Neural crest cell (in vitro differentiated cells): Measurements from ENCODE around the gene MYOT. TPM values are rescaled to one million over a fixed set of nuclear protein-coding genes. Genes with fewer than 3 reads are reported as not detected.

Experiments used
- DNase-seq: peaks from one replicate; pipeline ENCODE4 v3.0.0; 2021; ENCODE audit warnings: low read depth, mixed read lengths, low spot score
- H3K27ac Mint-ChIP-seq: one replicate; pipeline ENCODE4 v1.8.0; 2021; ENCODE audit warnings: mild to moderate bottlenecking, mixed read lengths; ENCODE audit not compliant: unreplicated experiment
- H3K27me3 Mint-ChIP-seq: 2 replicates; pipeline ENCODE4 v1.8.0; 2021; ENCODE audit warnings: low read depth, mild to moderate bottlenecking, mixed read lengths
- H3K36me3 Mint-ChIP-seq: 2 replicates; pipeline ENCODE4 v1.8.0; 2021; ENCODE audit warnings: low read depth, mild to moderate bottlenecking, mixed read lengths
- H3K4me1 Mint-ChIP-seq: 2 replicates; pipeline ENCODE4 v1.8.0; 2021; ENCODE audit warnings: mixed read lengths
- H3K4me3 Mint-ChIP-seq: one replicate; pipeline ENCODE4 v1.8.0; 2021; ENCODE audit warnings: mild to moderate bottlenecking, mixed read lengths
- H3K9me3 Mint-ChIP-seq: 2 replicates; pipeline ENCODE4 v1.8.0; 2021; ENCODE audit warnings: mixed read lengths
- CTCF ChIP-seq: fragments of 200-600 bp; sonication (generic); conservative IDR thresholded peaks from 2 replicates; pipeline ENCODE4 v1.5.0; 2021; ENCODE audit warnings: antibody characterized with exemption, mild to moderate bottlenecking
- long read RNA-seq: library from polyadenylated mRNA; unstranded; transcript quantifications from one replicate; pipeline ENCODE4 v2.0.0, GENCODE V29; 2020
- total RNA-seq: library from RNA; stranded (reverse); gene quantifications from 2 replicates; pipeline ENCODE4 v1.2.1, GENCODE V29; 2021

The MYOT gene
- not detected in 2 replicates for total RNA-seq
- long read RNA-seq, result 0 reads

GRCh38 chr5:137867664-137868063 is at the start of gene MYOT:
MYOT (plus strand) TSS chr5:137867860; CDS start chr5:137870652, 2,792 bp downstream.
- TF ChIP-seq CTCF, result no peak
- no peaks in the 10 kb centered on the region for H3K36me3 Mint-ChIP-seq
- H3K4me3 Mint-ChIP-seq, result no peak within 1 kb of the TSS
- H3K27me3 Mint-ChIP-seq, result peaks cover 15% of the 10 kb centered on the region
- no peaks in the 10 kb centered on the region for H3K4me1 Mint-ChIP-seq
- no peak for DNase-seq
- H3K9me3 Mint-ChIP-seq, result no peaks in the 10 kb centered on the region
- no peak within 1 kb of the TSS for H3K27ac Mint-ChIP-seq

GRCh38 chr5:137819766-137820165 is 47.9 kb upstream of the MYOT start:
- Mint-ChIP-seq H3K36me3 (no peaks in the 10 kb centered on the region), H3K4me1 (peaks cover 5% of the 10 kb centered on the region), H3K9me3 (peaks cover 3% of the 10 kb centered on the region), H3K27me3 (peaks cover 4% of the 10 kb centered on the region), H3K4me3 (no peak overlapping the region), H3K27ac (no peak overlapping the region)
- no peak for TF ChIP-seq CTCF
- DNase-seq, result no peak

- Mint-ChIP-seq H3K27me3 (peaks cover 4% of the 10 kb centered on the region), H3K4me1 (peaks cover 5% of the 10 kb centered on the region), H3K36me3 (peaks cover 6% of the 10 kb centered on the region), H3K27ac (no peak overlapping the region), H3K4me3 (no peak overlapping the region), H3K9me3 (peaks cover 7% of the 10 kb centered on the region)
- TF ChIP-seq CTCF, result peak; percentile 66
- DNase-seq, result peak; percentile 47
Measured at GRCh38 chr5:137822158-137822764, 45.4 kb upstream of the MYOT start.

GRCh38 chr5:137822984-137823383 is 44.7 kb upstream of the MYOT start:
- DNase-seq, result no peak
- Mint-ChIP-seq H3K4me1 (peaks cover 5% of the 10 kb centered on the region), H3K36me3 (peaks cover 6% of the 10 kb centered on the region), H3K9me3 (peaks cover 7% of the 10 kb centered on the region), H3K4me3 (no peak overlapping the region), H3K27me3 (peaks cover 4% of the 10 kb centered on the region), H3K27ac (no peak overlapping the region)
- TF ChIP-seq CTCF, result no peak

GRCh38 chr5:137825165-137825564 is 42.5 kb upstream of the MYOT start:
- TF ChIP-seq CTCF, result no peak
- H3K36me3 Mint-ChIP-seq, result peaks cover 6% of the 10 kb centered on the region
- H3K4me1 Mint-ChIP-seq, result peaks cover 5% of the 10 kb centered on the region
- H3K9me3 Mint-ChIP-seq, result peaks cover 7% of the 10 kb centered on the region
- no peak overlapping the region for H3K27ac Mint-ChIP-seq
- no peak overlapping the region for H3K4me3 Mint-ChIP-seq
- H3K27me3 Mint-ChIP-seq, result no peaks in the 10 kb centered on the region
- no peak for DNase-seq
